Measurements from ENCODE around the gene PLCH1. TPM values are rescaled to one million over a fixed set of nuclear protein-coding genes. Genes with fewer than 3 reads are reported as not detected.

The PLCH1 gene
- total and polyA plus RNA-seq, 4 donors: 0.08 to 0.57 TPM; not detected in 2

DNA sequence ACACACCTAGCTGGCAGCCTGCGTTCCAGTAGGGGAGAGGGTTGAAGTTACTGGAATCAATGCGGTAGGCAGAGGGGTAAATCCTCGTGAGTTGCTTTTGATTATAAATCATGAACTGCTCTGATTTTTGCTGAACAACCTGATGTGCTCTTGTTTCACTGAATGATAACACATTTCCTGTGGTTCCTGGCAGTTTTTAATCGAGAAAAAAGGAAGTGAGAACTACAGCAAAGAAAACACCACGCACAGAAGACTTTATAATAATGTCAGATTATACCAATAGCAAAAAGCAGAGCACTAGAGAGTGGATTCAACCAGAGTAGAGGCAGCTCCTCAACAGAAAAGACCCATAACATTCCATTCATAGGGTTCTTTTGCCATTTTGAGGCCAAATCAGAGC, 250.5 kb downstream of the PLCH1 start:
- 44% methylated on average over 5 of the region's 5 CpGs for WGBS, 2 donors
- Histone ChIP-seq H3K27ac (ENCODE audit: low read depth in 1 of 2, low read length in 2 of 2) (no peak overlapping the region), H3K4me3 (ENCODE audit: low read length in 2 of 2) (no peak overlapping the region), H3K9me3 (ENCODE audit: control insufficient read depth, low read length) (no peaks in the 10 kb centered on the region), H3K36me3 (ENCODE audit: control insufficient read depth in 1 of 2, insufficient read depth in 2 of 2, low read length in 1 of 2) (no peaks in the 10 kb centered on the region), H3K4me1 (ENCODE audit: control insufficient read depth in 1 of 2, insufficient read depth in 2 of 2, low read length in 2 of 2) (no peaks in the 10 kb centered on the region), H3K27me3 (ENCODE audit: control insufficient read depth in 1 of 2, insufficient read depth in 2 of 2, low read length in 1 of 2) (no peaks in the 10 kb centered on the region)
- ATAC-seq (ENCODE audit: low FRiP score) (no peak), DNase-seq (no peak)
- intact Hi-C loops (cut with DNase I): no loop called here

DNA sequence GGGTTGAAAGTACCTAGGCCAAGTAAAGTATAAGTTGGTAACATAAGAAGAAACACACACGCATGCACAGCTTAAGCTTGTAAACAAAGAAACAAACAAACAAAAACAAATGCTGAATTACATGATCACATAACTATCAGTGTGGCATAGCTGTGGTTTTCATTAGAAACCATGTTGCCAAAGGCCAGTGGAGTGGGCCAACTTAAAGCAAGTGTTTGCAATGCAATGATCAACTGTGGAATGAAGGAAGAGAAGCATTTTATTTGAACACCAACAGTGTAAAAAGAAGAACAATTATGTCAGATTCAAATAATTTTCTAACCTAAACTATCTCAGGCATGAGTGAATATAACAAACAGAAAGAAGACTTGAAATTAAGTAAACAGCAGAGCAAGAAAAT, 252.0 kb downstream of the PLCH1 start:
- ATAC-seq (ENCODE audit: low FRiP score): no peak
- H3K4me1 ChIP-seq (ENCODE audit: control insufficient read depth in 1 of 2, insufficient read depth in 2 of 2, low read length in 2 of 2): no peaks in the 10 kb centered on the region
- 88 to 90% methylated on average over 1 of the region's 1 CpG for WGBS, 2 donors
- no peaks in the 10 kb centered on the region for H3K27me3 ChIP-seq (ENCODE audit: control insufficient read depth in 1 of 2, insufficient read depth in 2 of 2, low read length in 1 of 2)
- no peaks in the 10 kb centered on the region for H3K36me3 ChIP-seq (ENCODE audit: control insufficient read depth in 1 of 2, insufficient read depth in 2 of 2, low read length in 1 of 2)
- no peak overlapping the region for H3K4me3 ChIP-seq (ENCODE audit: low read length in 2 of 2)
- intact Hi-C loops (cut with DNase I): no loop called here
- DNase-seq: no peak
- no peak overlapping the region for H3K27ac ChIP-seq (ENCODE audit: low read depth in 1 of 2, low read length in 2 of 2)
- H3K9me3 ChIP-seq (ENCODE audit: control insufficient read depth, low read length): no peaks in the 10 kb centered on the region

DNA sequence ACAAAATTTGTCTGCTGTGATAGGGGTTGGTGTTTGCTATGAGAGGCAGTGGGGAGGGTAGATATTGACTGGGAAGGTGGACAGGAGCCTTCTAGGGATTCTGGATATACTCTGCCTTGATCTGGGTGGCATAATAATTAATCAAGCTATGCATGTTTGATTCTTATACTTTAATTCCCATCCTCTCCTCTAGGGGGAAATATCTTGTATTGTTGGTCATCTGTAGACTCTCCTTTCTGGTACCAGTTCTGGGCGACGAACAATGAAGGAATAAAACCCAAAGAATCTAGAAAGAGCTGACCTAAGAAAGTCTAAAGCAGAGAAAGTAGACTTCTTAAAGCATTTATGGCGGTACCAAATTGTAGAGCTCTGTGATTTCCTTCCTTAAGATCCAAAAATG, 253.2 kb downstream of the PLCH1 start:
- no peaks in the 10 kb centered on the region for H3K27me3 ChIP-seq (ENCODE audit: control insufficient read depth in 1 of 2, insufficient read depth in 2 of 2, low read length in 1 of 2)

DNA sequence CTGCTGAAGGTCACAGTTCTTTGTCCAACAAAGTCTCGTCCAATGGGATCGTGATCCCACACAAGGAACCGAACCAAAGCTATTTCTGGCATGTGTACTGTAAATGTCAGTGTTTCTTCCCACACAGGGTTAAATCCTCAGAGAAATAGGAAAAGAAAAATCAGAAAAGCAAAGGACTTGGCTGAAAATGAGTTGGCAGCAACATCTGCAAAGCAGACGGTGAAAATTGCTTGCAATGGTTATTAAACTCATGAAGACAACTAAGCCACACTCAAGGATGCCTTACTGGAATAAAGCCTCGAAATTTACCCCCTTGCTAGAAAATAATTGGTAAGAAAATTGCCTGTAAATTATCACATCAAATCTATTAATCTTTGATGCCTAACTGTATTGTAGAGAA, 256.2 kb downstream of the PLCH1 start:
- Histone ChIP-seq H3K36me3 (ENCODE audit: control insufficient read depth in 1 of 2, insufficient read depth in 2 of 2, low read length in 1 of 2) (no peaks in the 10 kb centered on the region), H3K4me1 (ENCODE audit: control insufficient read depth in 1 of 2, insufficient read depth in 2 of 2, low read length in 2 of 2) (no peaks in the 10 kb centered on the region), H3K4me3 (ENCODE audit: low read length in 2 of 2) (no peak overlapping the region), H3K27ac (ENCODE audit: low read depth in 1 of 2, low read length in 2 of 2) (no peak overlapping the region), H3K27me3 (ENCODE audit: control insufficient read depth in 1 of 2, insufficient read depth in 2 of 2, low read length in 1 of 2) (no peaks in the 10 kb centered on the region), H3K9me3 (ENCODE audit: control insufficient read depth, low read length) (no peaks in the 10 kb centered on the region)
- WGBS, 2 donors: 47 to 48% methylated on average over 5 of the region's 5 CpGs
- DNase-seq: no peak
- ATAC-seq (ENCODE audit: low FRiP score): no peak
- intact Hi-C loops (cut with DNase I): no loop called here

More for the DNA sequence above, 253.2 kb downstream of the PLCH1 start:
- Histone ChIP-seq H3K36me3 (ENCODE audit: control insufficient read depth in 1 of 2, insufficient read depth in 2 of 2, low read length in 1 of 2) (no peaks in the 10 kb centered on the region), H3K4me3 (ENCODE audit: low read length in 2 of 2) (no peak overlapping the region), H3K27ac (ENCODE audit: low read depth in 1 of 2, low read length in 2 of 2) (no peak overlapping the region), H3K9me3 (ENCODE audit: control insufficient read depth, low read length) (no peaks in the 10 kb centered on the region), H3K4me1 (ENCODE audit: control insufficient read depth in 1 of 2, insufficient read depth in 2 of 2, low read length in 2 of 2) (no peaks in the 10 kb centered on the region)
- ATAC-seq (ENCODE audit: low FRiP score) (no peak), DNase-seq (no peak)
- intact Hi-C loops (cut with DNase I): no loop called here
- WGBS, 2 donors: 94 to 95% methylated on average over 3 of the region's 3 CpGs

DNA sequence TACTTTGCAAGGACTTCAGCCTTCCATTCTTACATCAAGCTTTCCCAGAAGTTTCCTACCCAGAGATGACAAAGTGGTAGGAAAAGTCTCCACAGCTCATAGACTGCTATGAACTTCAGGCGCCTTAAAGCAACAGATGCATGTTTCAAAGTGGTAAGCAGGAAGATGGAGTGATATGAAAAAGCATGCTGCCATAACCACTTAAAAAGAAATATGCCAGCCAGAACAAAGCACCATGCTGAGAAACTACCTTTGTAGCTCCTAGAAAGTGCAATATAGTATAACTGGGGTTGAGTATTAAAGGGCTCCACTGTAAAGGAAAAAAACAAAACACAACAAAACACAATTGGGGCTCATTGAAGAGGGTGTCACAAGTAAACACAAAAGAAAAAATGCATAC, 259.0 kb downstream of the PLCH1 start:
- intact Hi-C loops (cut with DNase I): no loop called here
- H3K36me3 ChIP-seq (ENCODE audit: control insufficient read depth in 1 of 2, insufficient read depth in 2 of 2, low read length in 1 of 2): no peaks in the 10 kb centered on the region
- ATAC-seq (ENCODE audit: low FRiP score): no peak
- no peaks in the 10 kb centered on the region for H3K9me3 ChIP-seq (ENCODE audit: control insufficient read depth, low read length)
- no peak overlapping the region for H3K4me3 ChIP-seq (ENCODE audit: low read length in 2 of 2)
- H3K4me1 ChIP-seq (ENCODE audit: control insufficient read depth in 1 of 2, insufficient read depth in 2 of 2, low read length in 2 of 2): no peaks in the 10 kb centered on the region
- H3K27me3 ChIP-seq (ENCODE audit: control insufficient read depth in 1 of 2, insufficient read depth in 2 of 2, low read length in 1 of 2): no peaks in the 10 kb centered on the region
- no peak for DNase-seq
- no peak overlapping the region for H3K27ac ChIP-seq (ENCODE audit: low read depth in 1 of 2, low read length in 2 of 2)
- WGBS, 2 donors: 58 to 67% methylated on average over 1 of the region's 1 CpG

DNA sequence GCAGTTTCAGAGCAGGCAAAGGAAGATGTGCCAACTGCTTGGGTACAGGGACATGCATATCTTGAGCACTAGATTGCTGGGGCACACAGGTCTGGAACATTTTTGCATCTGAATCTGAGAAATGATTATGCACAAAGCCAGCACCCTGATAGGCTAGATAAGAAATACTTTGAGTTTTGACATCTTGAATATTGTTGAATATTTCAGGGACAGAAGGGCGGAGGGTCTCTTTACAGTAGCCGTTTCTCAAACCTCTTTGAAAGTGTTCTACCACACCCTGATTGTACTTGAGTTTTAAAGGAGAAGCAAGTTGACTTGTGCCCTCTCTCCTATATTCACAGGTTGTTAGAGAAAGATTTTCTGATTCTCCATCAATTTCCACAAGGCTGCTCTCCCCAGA, 263.3 kb downstream of the PLCH1 start:
- Histone ChIP-seq H3K9me3 (ENCODE audit: control insufficient read depth, low read length) (no peaks in the 10 kb centered on the region), H3K27ac (ENCODE audit: low read depth in 1 of 2, low read length in 2 of 2) (no peak overlapping the region), H3K4me3 (ENCODE audit: low read length in 2 of 2) (no peak overlapping the region), H3K27me3 (ENCODE audit: control insufficient read depth in 1 of 2, insufficient read depth in 2 of 2, low read length in 1 of 2) (no peaks in the 10 kb centered on the region), H3K4me1 (ENCODE audit: control insufficient read depth in 1 of 2, insufficient read depth in 2 of 2, low read length in 2 of 2) (no peaks in the 10 kb centered on the region), H3K36me3 (ENCODE audit: control insufficient read depth in 1 of 2, insufficient read depth in 2 of 2, low read length in 1 of 2) (no peaks in the 10 kb centered on the region)
- DNase-seq (no peak), ATAC-seq (ENCODE audit: low FRiP score) (no peak)
- WGBS, 2 donors: 86 to 92% methylated on average over 2 of the region's 2 CpGs
- intact Hi-C loops (cut with DNase I): no loop called here

DNA sequence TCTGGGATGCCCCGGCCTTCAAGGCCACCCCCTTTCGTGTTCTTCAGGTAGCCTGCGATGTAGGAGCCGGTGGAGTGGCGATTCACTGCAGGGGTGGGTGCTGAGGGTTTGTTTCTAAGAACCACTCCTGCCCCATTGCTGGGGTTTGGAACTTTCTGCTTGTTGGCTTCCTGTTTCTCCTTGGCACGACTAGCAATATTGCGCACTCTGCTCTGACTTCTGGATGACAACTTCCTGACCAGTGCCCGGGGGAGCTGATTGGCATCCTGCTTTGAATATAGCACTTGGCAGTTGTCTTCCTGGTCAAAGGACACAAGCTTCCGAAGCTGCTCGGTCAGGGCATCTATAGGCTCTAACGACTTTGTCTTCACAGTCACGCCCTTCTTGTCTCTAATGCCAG, 263.8 kb downstream of the PLCH1 start:
- WGBS, 2 donors: 63 to 75% methylated on average over 12 of the region's 12 CpGs
- DNase-seq: no peak
- no peak overlapping the region for H3K4me3 ChIP-seq (ENCODE audit: low read length in 2 of 2)
- no peaks in the 10 kb centered on the region for H3K36me3 ChIP-seq (ENCODE audit: control insufficient read depth in 1 of 2, insufficient read depth in 2 of 2, low read length in 1 of 2)
- H3K9me3 ChIP-seq (ENCODE audit: control insufficient read depth, low read length): no peaks in the 10 kb centered on the region
- intact Hi-C loops (cut with DNase I): no loop called here
- no peak overlapping the region for H3K27ac ChIP-seq (ENCODE audit: low read depth in 1 of 2, low read length in 2 of 2)
- H3K27me3 ChIP-seq (ENCODE audit: control insufficient read depth in 1 of 2, insufficient read depth in 2 of 2, low read length in 1 of 2): no peaks in the 10 kb centered on the region
- H3K4me1 ChIP-seq (ENCODE audit: control insufficient read depth in 1 of 2, insufficient read depth in 2 of 2, low read length in 2 of 2): no peaks in the 10 kb centered on the region
- no peak for ATAC-seq (ENCODE audit: low FRiP score)

DNA sequence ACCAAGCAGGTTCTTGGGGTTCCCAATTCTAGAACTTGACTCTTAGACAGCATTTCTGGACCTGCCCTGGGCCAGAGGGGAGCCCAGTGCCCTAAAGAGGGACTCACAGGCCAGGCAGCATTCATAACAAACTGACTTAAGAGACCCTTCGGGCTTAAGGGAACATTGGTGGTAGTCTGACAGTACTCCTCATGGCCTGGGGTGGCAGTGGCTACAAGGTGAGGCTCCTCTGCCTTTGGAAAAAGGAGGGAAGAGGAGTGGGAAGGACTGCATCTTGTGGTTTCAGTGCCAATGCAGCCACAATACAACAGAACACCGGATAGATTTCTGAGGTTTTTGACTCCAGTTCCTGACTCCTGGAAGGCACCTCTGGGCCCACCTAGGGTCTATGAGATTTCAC, 279.2 kb downstream of the PLCH1 start:
- Histone ChIP-seq H3K36me3 (ENCODE audit: control insufficient read depth in 1 of 2, insufficient read depth in 2 of 2, low read length in 1 of 2) (no peaks in the 10 kb centered on the region), H3K9me3 (ENCODE audit: control insufficient read depth, low read length) (peaks cover 6% of the 10 kb centered on the region), H3K4me3 (ENCODE audit: low read length in 2 of 2) (no peak overlapping the region), H3K4me1 (ENCODE audit: control insufficient read depth in 1 of 2, insufficient read depth in 2 of 2, low read length in 2 of 2) (no peaks in the 10 kb centered on the region), H3K27me3 (ENCODE audit: control insufficient read depth in 1 of 2, insufficient read depth in 2 of 2, low read length in 1 of 2) (no peaks in the 10 kb centered on the region), H3K27ac (ENCODE audit: low read depth in 1 of 2, low read length in 2 of 2) (no peak overlapping the region)
- intact Hi-C loops (cut with DNase I): no loop called here
- 57 to 70% methylated on average over 2 of the region's 2 CpGs for WGBS, 2 donors
- ATAC-seq (ENCODE audit: low FRiP score) (no peak), DNase-seq (no peak)

DNA sequence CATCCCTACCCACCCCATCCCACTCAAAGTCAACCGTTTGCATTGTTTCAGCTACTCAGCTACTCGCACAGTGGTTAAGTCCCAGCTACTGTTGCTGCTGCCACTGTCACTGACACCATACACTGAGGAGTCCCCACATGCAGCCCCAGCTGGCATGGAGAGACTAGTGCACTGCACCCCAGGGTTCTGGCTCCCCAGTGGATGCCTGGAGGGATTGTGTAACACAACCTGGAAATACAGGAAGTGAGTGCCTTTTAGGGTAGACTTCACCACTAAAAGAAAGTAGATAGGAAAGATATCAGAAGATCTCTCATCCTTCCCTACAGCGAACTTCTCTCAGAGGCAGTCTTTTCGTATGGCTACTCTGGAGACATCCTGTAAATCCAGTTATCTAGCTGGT, 282.2 kb downstream of the PLCH1 start:
- no peak overlapping the region for H3K27ac ChIP-seq (ENCODE audit: low read depth in 1 of 2, low read length in 2 of 2)
- intact Hi-C loops (cut with DNase I): no loop called here
- no peaks in the 10 kb centered on the region for H3K4me1 ChIP-seq (ENCODE audit: control insufficient read depth in 1 of 2, insufficient read depth in 2 of 2, low read length in 2 of 2)
- ATAC-seq (ENCODE audit: low FRiP score) (no peak), DNase-seq (no peak)
- H3K36me3 ChIP-seq (ENCODE audit: control insufficient read depth in 1 of 2, insufficient read depth in 2 of 2, low read length in 1 of 2): no peaks in the 10 kb centered on the region
- no peaks in the 10 kb centered on the region for H3K27me3 ChIP-seq (ENCODE audit: control insufficient read depth in 1 of 2, insufficient read depth in 2 of 2, low read length in 1 of 2)
- no peak overlapping the region for H3K4me3 ChIP-seq (ENCODE audit: low read length in 2 of 2)
- WGBS, 2 donors: 84% methylated on average over 4 of the region's 4 CpGs
- H3K9me3 ChIP-seq (ENCODE audit: control insufficient read depth, low read length): peaks cover 6% of the 10 kb centered on the region
